Activated naive CD4-positive, alpha-beta T cell treated with anti-CD3 and anti-CD28 coated beads, Interleukin-2, amount 10 ng/mL, durations not matched to agents 7 days and 5 days (primary cell): Measurements from ENCODE around the gene ACOT8.

Experiments
- CTCF ChIA-PET: fragments of 350-600 bp; sonication (Branson Sonifier 250); formaldehyde crosslinking; loops from one replicate; lab custom pipeline; 2021; ENCODE audit warnings: antibody characterized with exemption; lab: Charles Lee
- DNase-seq: peaks from one replicate; pipeline ENCODE4 v3.0.0-alpha.2; 2020
- H3K27ac Mint-ChIP-seq: one replicate; pipeline ENCODE4 v1.8.0; 2021; ENCODE audit warnings: mild to moderate bottlenecking, moderate library complexity, mixed read lengths
- H3K27me3 Mint-ChIP-seq: one replicate; pipeline ENCODE4 v1.8.0; 2021; ENCODE audit warnings: mild to moderate bottlenecking, mixed read lengths
- H3K36me3 Mint-ChIP-seq: one replicate; pipeline ENCODE4 v1.8.0; 2021; ENCODE audit warnings: mixed read lengths
- H3K4me1 Mint-ChIP-seq: one replicate; pipeline ENCODE4 v1.8.0; 2021; ENCODE audit warnings: mixed read lengths
- H3K4me3 Mint-ChIP-seq: one replicate; pipeline ENCODE4 v1.8.0; 2021; ENCODE audit warnings: mild to moderate bottlenecking, moderate library complexity, mixed read lengths
- H3K9me3 Mint-ChIP-seq: one replicate; pipeline ENCODE4 v1.8.0; 2021; ENCODE audit warnings: mixed read lengths

The ACOT8 gene

GRCh38 chr20:45853484-45853883, 3.7 kb downstream of the ACOT8 start:
- peaks cover 32% of the 10 kb centered on the region for H3K36me3 Mint-ChIP-seq
- no peak overlapping the region for H3K4me3 Mint-ChIP-seq
- no peaks in the 10 kb centered on the region for H3K9me3 Mint-ChIP-seq
- CTCF ChIA-PET: no interaction called here
- H3K27me3 Mint-ChIP-seq: no peaks in the 10 kb centered on the region
- no peak for DNase-seq
- no peak overlapping the region for H3K27ac Mint-ChIP-seq
- H3K4me1 Mint-ChIP-seq: peaks cover 42% of the 10 kb centered on the region

- CTCF ChIA-PET: interaction anchor here (1.1 kb wide), 1 partner anchor 117 kb away, joined by 5 read pairs; no protein-coding TSS in a partner anchor
- no peak for DNase-seq
- H3K27ac Mint-ChIP-seq: no peak overlapping the region
- no peaks in the 10 kb centered on the region for H3K9me3 Mint-ChIP-seq
- peaks cover 30% of the 10 kb centered on the region for H3K4me1 Mint-ChIP-seq
- no peaks in the 10 kb centered on the region for H3K27me3 Mint-ChIP-seq
- peaks cover 30% of the 10 kb centered on the region for H3K36me3 Mint-ChIP-seq
- H3K4me3 Mint-ChIP-seq: no peak overlapping the region
These were observed 4.9 kb downstream of the ACOT8 start for GRCh38 chr20:45852326-45852725.

- Mint-ChIP-seq H3K4me3 (no peak overlapping the region), H3K27ac (no peak overlapping the region), H3K27me3 (no peaks in the 10 kb centered on the region), H3K36me3 (peaks cover 27% of the 10 kb centered on the region), H3K9me3 (no peaks in the 10 kb centered on the region), H3K4me1 (peaks cover 26% of the 10 kb centered on the region)
- CTCF ChIA-PET: interaction anchor here (1.6 kb wide), 1 partner anchor 39 kb away, joined by 3 read pairs; no protein-coding TSS in a partner anchor
- no peak for DNase-seq
These were observed 5.7 kb downstream of the ACOT8 start for GRCh38 chr20:45851501-45851900.

- Mint-ChIP-seq H3K4me3 (no peak overlapping the region), H3K4me1 (peaks cover 20% of the 10 kb centered on the region), H3K36me3 (peaks cover 31% of the 10 kb centered on the region), H3K9me3 (no peaks in the 10 kb centered on the region), H3K27ac (no peak overlapping the region), H3K27me3 (no peaks in the 10 kb centered on the region)
- no peak for DNase-seq
- CTCF ChIA-PET: interaction anchor here (1.6 kb wide), 1 partner anchor 39 kb away, joined by 3 read pairs; no protein-coding TSS in a partner anchor
These were observed 6.3 kb downstream of the ACOT8 start for GRCh38 chr20:45850926-45851325.

- peaks cover 16% of the 10 kb centered on the region for H3K4me1 Mint-ChIP-seq
- no peak overlapping the region for H3K27ac Mint-ChIP-seq
- peaks cover 32% of the 10 kb centered on the region for H3K36me3 Mint-ChIP-seq
- no peak for DNase-seq
- CTCF ChIA-PET: no interaction called here
- no peaks in the 10 kb centered on the region for H3K9me3 Mint-ChIP-seq
- H3K4me3 Mint-ChIP-seq: no peak overlapping the region
- H3K27me3 Mint-ChIP-seq: no peaks in the 10 kb centered on the region
These were observed 7.0 kb downstream of the ACOT8 start for GRCh38 chr20:45850238-45850637.

- Mint-ChIP-seq H3K27ac (no peak overlapping the region), H3K4me1 (peaks cover 7% of the 10 kb centered on the region), H3K36me3 (peaks cover 33% of the 10 kb centered on the region), H3K4me3 (no peak overlapping the region), H3K27me3 (no peaks in the 10 kb centered on the region), H3K9me3 (no peaks in the 10 kb centered on the region)
- DNase-seq: no peak
- CTCF ChIA-PET: no interaction called here
These were observed 8.1 kb downstream of the ACOT8 start for GRCh38 chr20:45848969-45849582.

- Mint-ChIP-seq H3K4me1 (peaks cover under 1% of the 10 kb centered on the region), H3K27ac (no peak overlapping the region)
These were observed 8.8 kb downstream of the ACOT8 start for GRCh38 chr20:45848421-45848820.

GRCh38 chr20:45845452-45845851, 11.7 kb downstream of the ACOT8 start:
- H3K27me3 Mint-ChIP-seq: no peaks in the 10 kb centered on the region
- no peak overlapping the region for H3K4me3 Mint-ChIP-seq
- no peak overlapping the region for H3K27ac Mint-ChIP-seq
- DNase-seq: no peak
- peaks cover 33% of the 10 kb centered on the region for H3K36me3 Mint-ChIP-seq
- no peaks in the 10 kb centered on the region for H3K4me1 Mint-ChIP-seq
- H3K9me3 Mint-ChIP-seq: no peaks in the 10 kb centered on the region
- CTCF ChIA-PET: no interaction called here

More at GRCh38 chr20:45848421-45848820, 8.8 kb downstream of the ACOT8 start:
- H3K27me3 Mint-ChIP-seq: no peaks in the 10 kb centered on the region
- no peak overlapping the region for H3K4me3 Mint-ChIP-seq
- H3K36me3 Mint-ChIP-seq: peaks cover 32% of the 10 kb centered on the region
- CTCF ChIA-PET: interaction anchor here (1.8 kb wide), 1 partner anchor 122 kb away, joined by 4 read pairs; no protein-coding TSS in a partner anchor
- H3K9me3 Mint-ChIP-seq: no peaks in the 10 kb centered on the region
- DNase-seq: no peak

GRCh38 chr20:45843506-45843905, 13.7 kb downstream of the ACOT8 start:
- H3K9me3 Mint-ChIP-seq: no peaks in the 10 kb centered on the region
- H3K27ac Mint-ChIP-seq: no peak overlapping the region
- H3K27me3 Mint-ChIP-seq: no peaks in the 10 kb centered on the region
- no peak overlapping the region for H3K4me3 Mint-ChIP-seq
- no peak for DNase-seq
- no peaks in the 10 kb centered on the region for H3K4me1 Mint-ChIP-seq
- CTCF ChIA-PET: no interaction called here
- H3K36me3 Mint-ChIP-seq: peaks cover 27% of the 10 kb centered on the region

- Mint-ChIP-seq H3K27ac (peak overlapping the region; percentile 20), H3K4me1 (no peaks in the 10 kb centered on the region), H3K27me3 (no peaks in the 10 kb centered on the region), H3K9me3 (no peaks in the 10 kb centered on the region), H3K36me3 (peaks cover 27% of the 10 kb centered on the region), H3K4me3 (no peak overlapping the region)
- CTCF ChIA-PET: interaction anchor here (0.9 to 1.1 kb wide), 2 partner anchors 24 to 49 kb away, joined by 3 read pairs; partner anchors contain the start of genes CTSA and NEURL2
- no peak for DNase-seq
These were observed 14.9 kb downstream of the ACOT8 start for GRCh38 chr20:45842169-45842812.

- Mint-ChIP-seq H3K27ac (peak overlapping the region; percentile 37), H3K4me3 (no peak overlapping the region), H3K9me3 (no peaks in the 10 kb centered on the region), H3K4me1 (no peaks in the 10 kb centered on the region), H3K27me3 (no peaks in the 10 kb centered on the region), H3K36me3 (peaks cover 27% of the 10 kb centered on the region)
- CTCF ChIA-PET: interaction anchor here (0.9 to 1.1 kb wide), 3 partner anchors 23 to 145 kb away, joined by 3 read pairs; partner anchors contain the start of genes CTSA and NEURL2
- DNase-seq: no peak
These were observed 15.6 kb downstream of the ACOT8 start for GRCh38 chr20:45841407-45842129.

GRCh38 chr20:45840700-45841198, 16.4 kb downstream of the ACOT8 start:
- Mint-ChIP-seq H3K4me1 (no peaks in the 10 kb centered on the region), H3K36me3 (peaks cover 22% of the 10 kb centered on the region), H3K27ac (no peak overlapping the region), H3K4me3 (no peak overlapping the region), H3K9me3 (no peaks in the 10 kb centered on the region), H3K27me3 (no peaks in the 10 kb centered on the region)
- DNase-seq: no peak
- CTCF ChIA-PET: interaction anchor here (1.1 kb wide), 1 partner anchor 146 kb away, joined by 3 read pairs; no protein-coding TSS in a partner anchor

- H3K9me3 Mint-ChIP-seq: no peaks in the 10 kb centered on the region
- H3K36me3 Mint-ChIP-seq: no peaks in the 10 kb centered on the region
- DNase-seq: no peak
- H3K4me1 Mint-ChIP-seq: peaks cover 17% of the 10 kb centered on the region
- no peak overlapping the region for H3K4me3 Mint-ChIP-seq
- no peak overlapping the region for H3K27ac Mint-ChIP-seq
- peaks cover 13% of the 10 kb centered on the region for H3K27me3 Mint-ChIP-seq
- CTCF ChIA-PET: no interaction called here
These were observed 20.4 kb downstream of the ACOT8 start for GRCh38 chr20:45836841-45837240.

GRCh38 chr20:45835825-45836224, 21.4 kb downstream of the ACOT8 start:
- CTCF ChIA-PET: no interaction called here
- Mint-ChIP-seq H3K4me3 (no peak overlapping the region), H3K27me3 (peaks cover 17% of the 10 kb centered on the region), H3K4me1 (peaks cover 17% of the 10 kb centered on the region), H3K9me3 (no peaks in the 10 kb centered on the region), H3K36me3 (no peaks in the 10 kb centered on the region), H3K27ac (no peak overlapping the region)
- DNase-seq: no peak
